Measurements from ENCODE around the gene GATAD2A. TPM values are rescaled to one million over a fixed set of nuclear protein-coding genes. Genes with fewer than 3 reads are reported as not detected.

The GATAD2A gene
- total and polyA plus RNA-seq, 10 of the 15 experiments (the other 5 are each of a cell fraction or from before 2014, with no cell fraction given): 2.6 to 173 (median 32.0) TPM

DNA sequence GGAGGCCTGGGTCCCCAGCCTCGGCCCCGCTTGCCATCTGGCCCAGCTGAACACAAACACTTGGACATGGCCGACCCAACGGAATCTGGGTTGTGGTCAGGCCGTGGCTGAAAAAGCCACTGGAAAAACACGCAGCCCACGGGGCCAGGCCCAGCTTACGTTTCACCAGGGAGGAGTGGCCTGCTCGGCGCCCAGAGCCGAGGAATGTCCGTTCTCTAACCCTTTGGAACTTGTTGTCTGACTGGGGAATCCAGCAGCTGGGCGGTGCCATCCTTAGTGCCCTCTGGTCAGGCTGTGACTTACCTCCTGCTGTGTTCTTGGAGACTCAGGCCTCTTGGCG is 146.3 kb downstream of the GATAD2A start (continued):
- TF ChIP-seq, protein P1, sequence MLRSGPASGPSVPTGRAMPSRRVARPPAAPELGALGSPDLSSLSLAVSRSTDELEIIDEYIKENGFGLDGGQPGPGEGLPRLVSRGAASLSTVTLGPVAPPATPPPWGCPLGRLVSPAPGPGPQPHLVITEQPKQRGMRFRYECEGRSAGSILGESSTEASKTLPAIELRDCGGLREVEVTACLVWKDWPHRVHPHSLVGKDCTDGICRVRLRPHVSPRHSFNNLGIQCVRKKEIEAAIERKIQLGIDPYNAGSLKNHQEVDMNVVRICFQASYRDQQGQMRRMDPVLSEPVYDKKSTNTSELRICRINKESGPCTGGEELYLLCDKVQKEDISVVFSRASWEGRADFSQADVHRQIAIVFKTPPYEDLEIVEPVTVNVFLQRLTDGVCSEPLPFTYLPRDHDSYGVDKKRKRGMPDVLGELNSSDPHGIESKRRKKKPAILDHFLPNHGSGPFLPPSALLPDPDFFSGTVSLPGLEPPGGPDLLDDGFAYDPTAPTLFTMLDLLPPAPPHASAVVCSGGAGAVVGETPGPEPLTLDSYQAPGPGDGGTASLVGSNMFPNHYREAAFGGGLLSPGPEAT (IDR thresholded peaks at IDR 0.05; ENCODE audit: low read depth): no peak
- TF ChIP-seq LARP7 (IDR thresholded peaks at IDR 0.05) (no peak), KAT2A (conservative IDR thresholded peaks at IDR 0.05; ENCODE audit: control insufficient read depth, low read depth, low read length) (no peak), MYC (IDR thresholded peaks at IDR 0.05; ENCODE audit: insufficient read depth, insufficient read length, insufficient replicate concordance, low read length, severe bottlenecking) (no peak), MEF2B (IDR thresholded peaks at IDR 0.05; ENCODE audit: partially characterized antibody, poor library complexity, severe bottlenecking) (no peak), KDM1A (IDR thresholded peaks at IDR 0.05; ENCODE audit: borderline replicate concordance) (no peak), NBN (IDR thresholded peaks at IDR 0.05) (no peak), GABPA (IDR thresholded peaks at IDR 0.05; ENCODE audit: low read depth) (no peak), SP1 (IDR thresholded peaks at IDR 0.05; ENCODE audit: low read depth, low read length) (no peak), SREBF2 (IDR thresholded peaks at IDR 0.05; ENCODE audit: low read length) (no peak), ATF7 (IDR thresholded peaks at IDR 0.05; ENCODE audit: low read depth) (no peak), POLR2AphosphoS5 (IDR thresholded peaks at IDR 0.05; ENCODE audit: low read length) (no peak)
- TF ChIP-seq, protein P2, sequence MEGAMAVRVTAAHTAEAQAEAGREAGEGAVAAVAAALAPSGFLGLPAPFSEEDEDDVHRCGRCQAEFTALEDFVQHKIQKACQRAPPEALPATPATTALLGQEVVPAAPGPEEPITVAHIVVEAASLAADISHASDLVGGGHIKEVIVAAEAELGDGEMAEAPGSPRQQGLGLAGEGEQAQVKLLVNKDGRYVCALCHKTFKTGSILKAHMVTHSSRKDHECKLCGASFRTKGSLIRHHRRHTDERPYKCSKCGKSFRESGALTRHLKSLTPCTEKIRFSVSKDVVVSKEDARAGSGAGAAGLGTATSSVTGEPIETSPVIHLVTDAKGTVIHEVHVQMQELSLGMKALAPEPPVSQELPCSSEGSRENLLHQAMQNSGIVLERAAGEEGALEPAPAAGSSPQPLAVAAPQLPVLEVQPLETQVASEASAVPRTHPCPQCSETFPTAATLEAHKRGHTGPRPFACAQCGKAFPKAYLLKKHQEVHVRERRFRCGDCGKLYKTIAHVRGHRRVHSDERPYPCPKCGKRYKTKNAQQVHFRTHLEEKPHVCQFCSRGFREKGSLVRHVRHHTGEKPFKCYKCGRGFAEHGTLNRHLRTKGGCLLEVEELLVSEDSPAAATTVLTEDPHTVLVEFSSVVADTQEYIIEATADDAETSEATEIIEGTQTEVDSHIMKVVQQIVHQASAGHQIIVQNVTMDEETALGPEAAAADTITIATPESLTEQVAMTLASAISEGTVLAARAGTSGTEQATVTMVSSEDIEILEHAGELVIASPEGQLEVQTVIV (IDR thresholded peaks at IDR 0.05; ENCODE audit: borderline replicate concordance, partially characterized antibody): no peak

Measured in GM12878 (cell line).